Caki2 (cell line): ENCODE data around the gene CYSLTR1. TPM values are rescaled to one million over a fixed set of nuclear protein-coding genes. Genes with fewer than 3 reads are reported as not detected.
"Not testable (repeated sequence)": the region's sequence is repeated elsewhere in the genome, so short reads cannot be mapped to it uniquely, and the experiment has no call there.

ENCODE experiments used
- DNase-seq: peaks from one replicate; pipeline ENCODE4 v3.0.0-alpha.2; 2015; ENCODE audit warnings: low read depth
- in situ Hi-C: cut with HindIII; loops from 2 replicates; pipeline ENCODE4 v1.10.0; 2016; ENCODE audit warnings: low sequenced_read_pairs, low pct_unique_long_range_greater_than_20kb, mixed read lengths
- total RNA-seq: library from RNA; depleted of rRNA; stranded (reverse); fragments of >200 nt; shearing (Covaris generic); gene quantifications from 2 replicates; pipeline ENCODE4 v1.2.3, GENCODE V29; 2014; ENCODE audit warnings: low replicate concordance; rRNA removed

The CYSLTR1 gene
- total RNA-seq, 1 experiment from 2014 or later, result not detected

GRCh38 chrX:78283511-78283910, 43.9 kb downstream of the CYSLTR1 start:
- in situ Hi-C loops, result no loop called here
- no peak for DNase-seq

- in situ Hi-C loops, result no loop called here
- no peak for DNase-seq
Measured at GRCh38 chrX:78237127-78237526, 90.3 kb downstream of the CYSLTR1 start.

GRCh38 chrX:78226047-78226446, 101.4 kb downstream of the CYSLTR1 start:
- DNase-seq, in situ Hi-C loops: not testable (repeated sequence)

Other genes starting within 250 kb of the CYSLTR1 start
- gene PGK1, start 223.4 kb downstream of the CYSLTR1 start, total RNA-seq, result 995 and 1,058 TPM in 2 replicates
- gene TAF9B, start 188.0 kb downstream of the CYSLTR1 start, total RNA-seq, result 30.0 TPM in 2 replicates